Duodenal mucosa (tissue), 2 donors: Measurements from ENCODE around the gene DEXI.
A peak's percentile ranks its signal among the peaks of the same experiment; 100 is the strongest.
"Not testable (repeated sequence)": the region's sequence is repeated elsewhere in the genome, so short reads cannot be mapped to it uniquely, and the experiment has no call there.

Experiments
- H3K27ac ChIP-seq: one replicate; pipeline ENCODE4 v1.7.0; 2013; ENCODE audit warnings: low read depth, low read length
- H3K27me3 ChIP-seq, 2 donors: one replicate each; pipeline ENCODE4 v1.7.0; 2013; ENCODE audit warnings: low read length in 2 of 2, control low read depth in 1 of 2; ENCODE audit not compliant: insufficient read depth in 2 of 2, control insufficient read depth in 1 of 2
- H3K36me3 ChIP-seq, 2 donors: one replicate each; pipeline ENCODE4 v1.7.0; 2013; ENCODE audit warnings: low read length in 2 of 2, control low read depth in 1 of 2; ENCODE audit not compliant: insufficient read depth in 2 of 2, control insufficient read depth in 1 of 2
- H3K4me1 ChIP-seq, 2 donors: one replicate each; pipeline ENCODE4 v1.7.0; 2013; ENCODE audit warnings: low read length in 2 of 2, control low read depth in 1 of 2; ENCODE audit not compliant: insufficient read depth in 2 of 2, control insufficient read depth in 1 of 2
- H3K4me3 ChIP-seq, 2 donors: one replicate each; pipeline ENCODE4 v1.7.0; 2013; ENCODE audit warnings: low read length in 2 of 2, low read depth in 1 of 2
- H3K9ac ChIP-seq, 2 donors: one replicate each; pipeline ENCODE4 v1.7.0; 2013; ENCODE audit warnings: low read length in 2 of 2, low read depth in 1 of 2
- H3K9me3 ChIP-seq, 2 donors: one replicate each; pipeline ENCODE4 v1.7.0; 2013; ENCODE audit warnings: low read length in 2 of 2, control low read depth in 1 of 2; ENCODE audit not compliant: control insufficient read depth in 1 of 2

Gene DEXI

DNA sequence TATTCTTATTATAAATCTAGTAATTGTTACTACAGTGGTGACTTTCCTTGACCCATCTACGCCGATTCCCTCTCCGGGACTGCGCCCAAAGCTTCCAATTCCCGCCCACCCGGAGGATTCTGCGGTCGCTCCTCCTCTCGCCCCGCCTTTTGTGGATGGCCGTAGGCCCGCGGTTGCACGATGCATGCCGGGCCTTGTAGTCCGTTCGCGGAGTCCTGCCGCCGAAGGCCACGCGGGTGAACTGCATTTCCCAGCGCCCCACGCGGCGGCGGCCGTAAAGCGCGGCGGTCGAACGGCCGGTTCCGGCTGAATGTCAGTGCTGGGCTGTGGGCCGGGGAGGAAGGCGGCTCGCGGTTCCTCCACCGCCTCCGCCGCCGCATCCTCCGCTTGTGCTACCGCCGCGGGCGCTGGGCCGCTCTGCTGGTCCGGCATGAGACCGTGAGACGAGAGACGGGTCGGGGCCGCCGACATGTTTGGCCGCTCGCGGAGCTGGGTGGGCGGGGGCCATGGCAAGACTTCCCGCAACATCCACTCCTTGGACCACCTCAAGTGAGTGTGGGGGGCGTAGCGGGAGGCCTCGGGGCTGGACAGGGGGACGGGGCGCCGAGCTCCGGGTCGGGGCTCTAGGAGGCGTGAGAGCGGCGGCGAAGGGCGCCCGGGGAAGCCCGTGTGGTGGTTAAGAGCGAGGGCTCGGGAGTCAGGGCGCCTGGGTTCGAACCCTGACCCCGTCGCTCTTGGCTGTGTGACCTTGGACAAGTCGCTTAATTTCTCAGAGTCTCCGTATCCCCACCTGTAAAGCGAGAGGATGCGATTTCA lies 2.2 kb upstream of the DEXI start, which contains the start of gene CLEC16A:
Gene CLEC16A, plus strand, starts transcription at position 316 of the 816 bp plus-strand sequence. Its CDS starts 154 bp downstream, at position 470.
- Histone ChIP-seq H3K27ac (peak within 1 kb of the TSS; percentile 33), H3K9me3 (no peaks in the 10 kb centered on the region), H3K4me1 (peaks cover 46 to 55% of the 10 kb centered on the region in 2 donors), H3K9ac (peak within 1 kb of the TSS; percentile 63 to 72), H3K27me3 (no peaks in the 10 kb centered on the region), H3K36me3 (no peaks in the 10 kb centered on the region), H3K4me3 (peak within 1 kb of the TSS; percentile 73 to 75)

DNA sequence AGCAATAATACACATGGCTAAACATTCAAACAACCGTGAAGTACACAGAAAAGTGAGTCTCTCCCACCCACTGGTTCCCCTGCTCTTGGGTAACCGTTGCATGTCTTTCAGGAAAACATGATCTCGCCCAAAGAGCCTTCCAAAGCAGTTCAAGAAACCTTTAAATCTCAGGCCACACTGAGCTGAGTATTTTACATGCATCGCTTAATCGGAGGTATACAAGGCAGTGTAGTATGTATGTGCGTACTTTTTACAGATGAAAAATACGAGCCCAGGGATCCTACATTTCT lies 741 bp upstream of the DEXI start:
- Histone ChIP-seq H3K9ac (no peak overlapping the region), H3K36me3 (no peaks in the 10 kb centered on the region), H3K4me1 (peaks cover 57 to 69% of the 10 kb centered on the region in 2 donors), H3K4me3 (peak overlapping the region; percentile 65 to 78), H3K9me3 (no peaks in the 10 kb centered on the region), H3K27me3 (no peaks in the 10 kb centered on the region), H3K27ac (no peak overlapping the region)

DNA sequence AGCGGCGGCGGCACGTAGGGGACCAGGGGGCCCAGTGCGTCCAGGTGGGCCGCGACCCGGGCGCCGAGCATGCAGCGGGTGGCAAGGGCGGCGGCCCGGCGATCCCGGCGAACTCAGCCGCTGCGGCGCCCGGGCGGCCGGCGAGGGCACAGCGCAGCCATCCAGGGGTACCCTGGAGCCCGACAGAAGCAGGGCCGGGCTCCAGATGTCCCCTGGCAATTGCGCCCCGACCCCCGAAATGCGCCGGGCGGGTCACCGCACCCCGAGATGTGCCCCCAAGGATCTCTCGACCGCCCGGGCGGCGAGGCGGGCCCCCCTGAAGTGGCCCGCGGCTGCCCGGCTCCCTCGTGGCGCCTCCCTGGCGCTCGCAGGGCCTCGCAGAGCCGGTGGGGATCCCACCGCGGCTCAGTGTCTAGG lies 325 bp downstream of the DEXI start:
- not testable (repeated sequence) for H3K27ac ChIP-seq, H3K9me3 ChIP-seq, H3K36me3 ChIP-seq, H3K27me3 ChIP-seq
- Histone ChIP-seq H3K9ac (peak overlapping the region in 1 of 2 donors; percentile 43), H3K4me1 (peaks cover 67 to 80% of the 10 kb centered on the region in 2 donors), H3K4me3 (peak overlapping the region; percentile 73 to 89)

DNA sequence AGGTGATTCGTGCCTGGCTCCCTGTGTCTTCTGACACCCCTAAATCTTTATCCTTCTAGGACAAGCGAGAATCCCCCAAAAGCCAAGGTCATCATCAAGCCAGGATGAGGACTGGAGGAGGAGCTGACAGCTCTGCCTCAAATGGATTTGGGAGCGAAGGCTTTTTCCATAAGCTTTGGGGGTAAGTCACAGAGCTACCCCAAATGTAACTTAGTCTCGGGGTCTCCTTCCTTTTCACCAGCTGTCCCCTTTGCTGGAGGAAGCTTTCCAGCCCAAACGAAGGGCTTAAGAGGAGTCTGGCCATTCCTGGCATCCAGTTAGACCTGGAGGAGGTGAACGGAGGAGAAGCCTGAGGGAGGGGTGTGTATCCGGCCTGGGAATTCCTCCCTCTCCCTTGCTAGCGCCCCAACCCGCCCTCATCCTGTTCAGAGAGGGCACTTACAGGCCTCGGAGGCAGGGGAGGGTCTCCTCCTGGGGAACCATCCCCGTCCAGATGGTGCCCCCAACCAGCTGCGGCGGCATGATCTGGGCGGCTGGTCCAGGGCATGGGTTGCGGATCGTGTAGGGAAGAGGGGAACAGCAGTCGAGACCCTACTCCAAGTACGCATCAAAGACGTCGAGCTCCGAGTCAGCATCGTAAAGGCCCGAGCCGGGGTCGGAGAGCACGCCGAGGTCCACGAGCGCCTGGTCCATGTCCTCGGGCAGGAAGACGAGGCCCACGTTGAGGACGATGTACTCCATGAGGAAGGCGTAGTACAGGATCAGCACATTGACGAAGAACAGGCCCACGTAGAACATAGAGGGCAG lies 938 bp downstream of the DEXI start:
- Histone ChIP-seq H3K4me1 (peaks cover 73 to 80% of the 10 kb centered on the region in 2 donors), H3K36me3 (peaks cover 0 to 3% of the 10 kb centered on the region in 2 donors), H3K4me3 (peak overlapping the region; percentile 73 to 89), H3K9ac (peak overlapping the region; percentile 43 to 82), H3K27ac (peak overlapping the region; percentile 0), H3K27me3 (no peaks in the 10 kb centered on the region), H3K9me3 (no peaks in the 10 kb centered on the region)

DNA sequence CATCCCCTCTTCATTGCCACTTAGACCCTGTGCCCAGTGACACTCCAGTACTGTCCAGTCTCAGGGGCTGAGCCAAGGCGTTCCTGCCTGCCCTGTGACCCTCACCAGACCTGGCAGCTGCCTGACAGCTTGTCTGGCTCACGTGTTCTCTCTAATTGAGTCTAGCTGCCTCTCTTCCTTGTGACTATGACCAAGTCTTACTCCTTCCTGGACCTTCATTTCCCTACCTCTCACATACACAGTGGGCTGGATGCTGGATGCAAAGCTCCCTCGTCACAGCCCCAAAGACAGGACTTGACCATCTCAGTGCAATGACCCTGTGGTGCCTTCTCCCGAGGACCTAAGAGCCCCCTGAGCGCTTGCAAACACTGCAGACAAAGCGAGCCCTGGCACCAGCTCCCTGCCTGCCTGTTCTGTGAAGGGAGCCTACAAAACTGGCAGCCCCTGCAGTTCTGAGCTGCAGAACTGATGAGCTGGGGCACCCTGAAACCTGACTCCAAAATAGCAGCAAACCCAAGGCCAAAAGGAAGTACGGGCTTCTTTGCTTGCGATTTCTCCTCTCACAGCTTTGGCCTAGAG lies 1.7 kb downstream of the DEXI start:
- peak overlapping the region; percentile 73 to 89 for H3K4me3 ChIP-seq
- no peaks in the 10 kb centered on the region for H3K9me3 ChIP-seq
- H3K27me3 ChIP-seq = no peaks in the 10 kb centered on the region
- peaks cover 72 to 80% of the 10 kb centered on the region in 2 donors for H3K4me1 ChIP-seq
- peak overlapping the region; percentile 0 for H3K27ac ChIP-seq
- peaks cover 0 to 3% of the 10 kb centered on the region in 2 donors for H3K36me3 ChIP-seq
- peak overlapping the region; percentile 43 to 82 for H3K9ac ChIP-seq

DNA sequence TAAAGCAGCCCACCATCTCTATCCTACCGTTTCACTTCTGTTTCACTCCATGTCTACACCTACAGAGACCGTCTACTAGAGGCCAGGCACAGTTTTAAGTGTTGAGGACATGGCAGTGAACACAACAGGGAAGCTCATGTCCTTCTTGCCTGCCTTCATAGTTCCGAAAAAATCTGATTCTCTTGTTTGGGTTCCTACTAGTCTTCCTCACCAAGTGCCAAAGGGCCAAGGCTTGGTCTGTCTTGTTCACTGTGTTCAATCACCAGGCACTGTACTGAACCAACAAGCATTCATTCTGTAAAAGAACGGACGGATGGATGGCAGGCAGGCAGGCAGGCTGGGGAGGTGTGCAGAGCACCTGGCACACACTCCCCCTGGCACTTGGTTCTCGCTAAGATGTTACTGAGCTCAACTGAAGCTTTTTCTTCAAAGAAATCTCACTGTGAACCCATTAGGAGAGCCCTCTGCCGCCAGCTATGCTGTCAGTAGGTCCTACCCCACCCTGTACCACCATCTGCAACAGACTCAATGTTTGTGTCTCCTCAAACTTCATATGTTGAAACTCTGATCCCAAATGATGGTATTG lies 2.5 kb downstream of the DEXI start:
- no peak overlapping the region for H3K27ac ChIP-seq
- peak overlapping the region; percentile 43 to 82 for H3K9ac ChIP-seq
- no peaks in the 10 kb centered on the region for H3K27me3 ChIP-seq
- H3K36me3 ChIP-seq = peaks cover 0 to 3% of the 10 kb centered on the region in 2 donors
- H3K9me3 ChIP-seq = no peaks in the 10 kb centered on the region
- H3K4me3 ChIP-seq = peak overlapping the region; percentile 73 to 89
- peaks cover 75 to 80% of the 10 kb centered on the region in 2 donors for H3K4me1 ChIP-seq

DNA sequence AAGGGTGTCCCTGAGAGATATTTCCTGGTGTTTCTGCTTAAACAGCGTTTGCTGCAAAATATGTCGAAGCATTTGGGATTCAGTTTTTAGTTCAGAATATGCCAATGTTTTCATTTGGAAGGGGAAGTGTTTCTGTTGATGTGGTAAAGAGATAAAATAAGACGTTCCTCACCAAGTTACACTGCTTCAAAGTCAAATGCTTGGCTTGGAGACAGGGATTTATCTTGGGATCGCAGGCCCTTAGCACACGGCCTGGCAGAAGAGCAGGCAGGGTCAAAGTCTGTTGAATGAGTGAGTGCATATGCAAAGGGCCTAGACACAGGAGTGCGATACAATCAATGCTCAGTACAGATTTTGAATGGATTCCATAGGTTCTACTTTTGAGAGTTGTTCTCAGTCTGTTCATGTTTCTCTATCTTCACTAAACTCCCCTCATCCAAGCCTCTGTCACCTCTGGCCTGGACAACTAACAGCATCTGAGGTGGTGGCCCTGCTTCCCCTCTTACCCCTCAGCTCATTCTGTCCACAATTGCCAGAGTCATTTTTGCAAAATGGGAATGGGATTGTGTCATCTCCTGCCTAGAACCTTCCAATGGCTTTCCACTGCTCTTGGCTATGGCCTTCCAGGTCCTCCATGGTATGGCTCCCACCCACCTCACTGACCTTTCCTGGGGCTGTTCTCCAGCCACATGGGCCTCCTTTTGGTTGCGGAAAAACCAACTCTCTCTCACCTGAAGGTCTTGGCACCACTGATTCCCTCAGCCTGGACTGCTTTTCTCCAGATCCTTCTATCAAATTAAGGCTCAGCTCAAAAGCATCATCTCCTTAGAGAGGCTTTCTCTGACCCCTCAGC lies 3.2 kb downstream of the DEXI start:
- Histone ChIP-seq H3K4me1 (peaks cover 80 to 86% of the 10 kb centered on the region in 2 donors), H3K27ac (peak overlapping the region; percentile 26), H3K4me3 (peak overlapping the region; percentile 73 to 89), H3K36me3 (peaks cover 0 to 3% of the 10 kb centered on the region in 2 donors), H3K9ac (peak overlapping the region in 1 of 2 donors; percentile 65), H3K9me3 (no peaks in the 10 kb centered on the region), H3K27me3 (no peaks in the 10 kb centered on the region)

DNA sequence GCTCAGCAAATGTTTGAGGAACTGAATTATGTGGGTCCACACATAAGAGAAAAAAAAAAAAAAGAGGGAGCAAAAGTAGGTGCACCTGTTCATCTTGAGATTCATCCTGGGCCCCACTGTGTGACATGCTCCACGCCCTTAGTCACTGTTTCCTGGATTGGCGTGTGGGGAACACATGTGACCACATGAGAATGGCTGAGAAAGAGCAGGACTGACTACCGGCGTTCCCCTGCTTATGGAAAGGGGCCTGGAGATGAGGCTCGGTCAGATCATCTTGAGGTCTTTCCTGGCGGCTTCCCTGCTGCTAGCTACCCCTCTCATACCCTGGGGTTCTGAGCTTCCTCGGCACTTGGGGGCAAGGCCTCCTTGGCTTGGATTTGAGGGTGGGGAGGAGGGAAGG lies 3.9 kb downstream of the DEXI start:
- H3K9ac ChIP-seq = peak overlapping the region in 1 of 2 donors; percentile 65
- peaks cover 0 to 10% of the 10 kb centered on the region in 2 donors for H3K36me3 ChIP-seq
- no peaks in the 10 kb centered on the region for H3K27me3 ChIP-seq
- peak overlapping the region; percentile 60 to 89 for H3K4me3 ChIP-seq
- H3K9me3 ChIP-seq = no peaks in the 10 kb centered on the region
- H3K27ac ChIP-seq = peak overlapping the region; percentile 26
- peaks cover 75 to 80% of the 10 kb centered on the region in 2 donors for H3K4me1 ChIP-seq
